Measurements from ENCODE around the gene TREM2.

The TREM2 gene

GRCh38 chr6:41182069-41183034 lies 19.4 kb upstream of the TREM2 start:
- DNase-seq: peak; percentile 75

- DNase-seq: no peak
Observed at GRCh38 chr6:41181566-41181965, 18.6 kb upstream of the TREM2 start.

- DNase-seq: no peak
Observed at GRCh38 chr6:41179163-41179562, 16.2 kb upstream of the TREM2 start.

- no peak for DNase-seq
Observed at GRCh38 chr6:41177695-41178094, 14.8 kb upstream of the TREM2 start.

- DNase-seq: no peak
Observed at GRCh38 chr6:41177287-41177686, 14.4 kb upstream of the TREM2 start.

- DNase-seq: no peak
Observed at GRCh38 chr6:41176189-41176588, 13.3 kb upstream of the TREM2 start.

- no peak for DNase-seq
Observed at GRCh38 chr6:41175084-41175483, 12.2 kb upstream of the TREM2 start.

GRCh38 chr6:41174610-41175009 lies 11.7 kb upstream of the TREM2 start:
- no peak for DNase-seq

GRCh38 chr6:41171908-41172307 lies 9.0 kb upstream of the TREM2 start:
- no peak for DNase-seq

GRCh38 chr6:41170547-41171160 lies 7.7 kb upstream of the TREM2 start:
- no peak for DNase-seq

GRCh38 chr6:41167173-41167963 lies 4.5 kb upstream of the TREM2 start:
- DNase-seq: no peak

GRCh38 chr6:41164551-41165120 lies 1.7 kb upstream of the TREM2 start:
- DNase-seq: no peak

GRCh38 chr6:41163419-41163717 lies 452 bp upstream of the TREM2 start:
- no peak for DNase-seq

GRCh38 chr6:41161851-41162552 lies 914 bp downstream of the TREM2 start:
- no peak for DNase-seq

GRCh38 chr6:41161380-41161779 lies 1.5 kb downstream of the TREM2 start:
- no peak for DNase-seq

GRCh38 chr6:41160933-41161332 lies 2.0 kb downstream of the TREM2 start:
- no peak for DNase-seq

GRCh38 chr6:41159415-41160082 lies 3.4 kb downstream of the TREM2 start:
- peak; percentile 78 for DNase-seq

- DNase-seq: no peak
Observed at GRCh38 chr6:41157323-41157722, 5.6 kb downstream of the TREM2 start.

- DNase-seq: no peak
Observed at GRCh38 chr6:41156771-41157170, 6.1 kb downstream of the TREM2 start.

GRCh38 chr6:41156001-41156400 lies 6.9 kb downstream of the TREM2 start:
- DNase-seq: no peak

- no peak for DNase-seq
Observed at GRCh38 chr6:41155132-41155805, 7.6 kb downstream of the TREM2 start.

All from NCI-H1436 treated with DMSO at 0.1 percent for 48 hours (cell line).